Chondrocyte (in vitro differentiated cells): Measurements from ENCODE around the gene ALG13. TPM values are rescaled to one million over a fixed set of nuclear protein-coding genes. Genes with fewer than 3 reads are reported as not detected.
"Not testable (repeated sequence)": the region's sequence is repeated elsewhere in the genome, so short reads cannot be mapped to it uniquely, and the experiment has no call there.

Source experiments
- DNase-seq: peaks from one replicate; pipeline ENCODE4 v3.0.0; 2021; ENCODE audit warnings: mixed read lengths, low spot score
- H3K27ac Mint-ChIP-seq: one replicate; pipeline ENCODE4 v1.8.0; 2021; ENCODE audit warnings: mild to moderate bottlenecking, moderate library complexity, mixed read lengths; ENCODE audit not compliant: unreplicated experiment
- H3K27me3 Mint-ChIP-seq: 2 replicates; pipeline ENCODE4 v1.8.0; 2021; ENCODE audit warnings: low read depth, mixed read lengths
- H3K36me3 Mint-ChIP-seq: 2 replicates; pipeline ENCODE4 v1.8.0; 2021; ENCODE audit warnings: low read depth, mixed read lengths
- H3K4me1 Mint-ChIP-seq: 2 replicates; pipeline ENCODE4 v1.8.0; 2021; ENCODE audit warnings: low read depth, mild to moderate bottlenecking, mixed read lengths
- H3K4me3 Mint-ChIP-seq: one replicate; pipeline ENCODE4 v1.8.0; 2021; ENCODE audit warnings: mild to moderate bottlenecking, moderate library complexity, mixed read lengths; ENCODE audit not compliant: unreplicated experiment
- H3K9me3 Mint-ChIP-seq: 2 replicates; pipeline ENCODE4 v1.8.0; 2021; ENCODE audit warnings: low read depth, mixed read lengths
- total RNA-seq: library from RNA; stranded (reverse); gene quantifications from 3 replicates; pipeline ENCODE4 v1.2.1, GENCODE V29; 2021
- TF ChIP-seq, protein P1 (sequence below): fragments of 200-600 bp; sonication (generic); IDR thresholded peaks from 2 replicates; pipeline ENCODE4 v1.5.0; 2021; ENCODE audit warnings: antibody characterized with exemption, mild to moderate bottlenecking, moderate library complexity

The ALG13 gene
- total RNA-seq, 1 donor from 2014 or later, result 56.1 TPM

DNA sequence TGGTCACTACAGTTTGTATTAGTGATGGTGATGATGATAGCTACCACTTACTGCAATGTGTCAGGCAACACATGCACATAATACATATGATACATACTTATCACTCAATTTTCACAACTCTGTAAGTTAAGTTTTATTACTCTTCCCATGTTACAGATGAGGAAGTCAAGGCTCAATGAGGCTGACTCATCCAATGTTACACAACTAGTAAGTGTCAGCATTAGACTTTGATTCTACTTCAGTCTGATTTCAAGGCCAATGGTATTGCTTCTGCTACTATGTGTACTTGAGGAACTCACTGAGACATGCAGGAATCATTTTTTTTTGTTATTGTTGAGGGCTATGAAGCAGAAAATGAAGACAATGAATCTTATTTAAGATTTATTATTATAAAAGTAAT lies 98.6 kb downstream of the ALG13 start:
- no peak overlapping the region for H3K27ac Mint-ChIP-seq
- TF ChIP-seq, protein P1, sequence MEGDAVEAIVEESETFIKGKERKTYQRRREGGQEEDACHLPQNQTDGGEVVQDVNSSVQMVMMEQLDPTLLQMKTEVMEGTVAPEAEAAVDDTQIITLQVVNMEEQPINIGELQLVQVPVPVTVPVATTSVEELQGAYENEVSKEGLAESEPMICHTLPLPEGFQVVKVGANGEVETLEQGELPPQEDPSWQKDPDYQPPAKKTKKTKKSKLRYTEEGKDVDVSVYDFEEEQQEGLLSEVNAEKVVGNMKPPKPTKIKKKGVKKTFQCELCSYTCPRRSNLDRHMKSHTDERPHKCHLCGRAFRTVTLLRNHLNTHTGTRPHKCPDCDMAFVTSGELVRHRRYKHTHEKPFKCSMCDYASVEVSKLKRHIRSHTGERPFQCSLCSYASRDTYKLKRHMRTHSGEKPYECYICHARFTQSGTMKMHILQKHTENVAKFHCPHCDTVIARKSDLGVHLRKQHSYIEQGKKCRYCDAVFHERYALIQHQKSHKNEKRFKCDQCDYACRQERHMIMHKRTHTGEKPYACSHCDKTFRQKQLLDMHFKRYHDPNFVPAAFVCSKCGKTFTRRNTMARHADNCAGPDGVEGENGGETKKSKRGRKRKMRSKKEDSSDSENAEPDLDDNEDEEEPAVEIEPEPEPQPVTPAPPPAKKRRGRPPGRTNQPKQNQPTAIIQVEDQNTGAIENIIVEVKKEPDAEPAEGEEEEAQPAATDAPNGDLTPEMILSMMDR, result no peak
- H3K36me3 Mint-ChIP-seq, result no peaks in the 10 kb centered on the region
- H3K4me1 Mint-ChIP-seq, result peaks cover 9% of the 10 kb centered on the region
- no peak overlapping the region for H3K4me3 Mint-ChIP-seq
- no peak for DNase-seq
- H3K27me3 Mint-ChIP-seq, result no peaks in the 10 kb centered on the region
- peaks cover 17% of the 10 kb centered on the region for H3K9me3 Mint-ChIP-seq

DNA sequence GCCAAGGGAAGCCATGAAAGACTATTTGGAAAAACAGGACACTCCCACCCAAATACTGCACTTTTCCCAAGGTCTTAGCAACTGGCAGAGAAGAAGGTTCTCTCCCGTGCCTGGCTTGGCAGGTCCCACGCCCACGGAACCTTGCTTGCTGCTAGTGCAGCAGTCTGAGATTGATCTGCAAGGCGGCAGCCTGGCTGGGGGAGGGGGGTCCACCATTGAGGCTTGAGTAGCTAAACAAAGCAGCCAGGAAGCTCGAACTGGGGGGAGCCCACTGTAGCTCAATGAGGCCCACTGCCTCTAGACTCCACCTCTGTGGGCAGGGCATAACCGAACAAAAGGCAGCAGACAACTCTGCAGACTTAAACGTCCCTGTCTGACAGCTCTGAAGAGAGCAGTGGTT lies 103.7 kb downstream of the ALG13 start:
- Mint-ChIP-seq H3K36me3 (peaks cover 14% of the 10 kb centered on the region), H3K27ac (no peak overlapping the region), H3K9me3 (peaks cover 62% of the 10 kb centered on the region), H3K4me3 (no peak overlapping the region), H3K27me3 (no peaks in the 10 kb centered on the region), H3K4me1 (no peaks in the 10 kb centered on the region)
- TF ChIP-seq, protein P1, result no peak
- DNase-seq, result no peak

DNA sequence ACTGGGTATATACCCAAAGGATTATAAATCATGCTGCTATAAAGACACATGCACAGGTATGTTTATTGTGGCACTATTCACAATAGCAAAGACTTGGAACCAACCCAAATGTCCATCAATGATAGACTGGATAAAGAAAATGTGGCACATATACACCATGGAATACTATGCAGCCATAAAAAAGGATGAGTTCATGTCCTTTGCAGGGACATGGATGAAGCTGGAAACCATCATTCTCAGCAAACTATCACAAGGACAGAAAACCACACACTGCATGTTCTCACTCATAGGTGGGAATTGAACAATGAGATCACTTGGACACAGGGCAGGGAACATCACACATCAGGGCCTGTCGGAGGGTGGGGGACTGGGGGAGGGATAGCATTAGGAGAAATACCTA lies 109.1 kb downstream of the ALG13 start:
- H3K27me3 Mint-ChIP-seq, H3K4me1 Mint-ChIP-seq, DNase-seq, H3K4me3 Mint-ChIP-seq, H3K27ac Mint-ChIP-seq: not testable (repeated sequence)
- peaks cover 16% of the 10 kb centered on the region for H3K36me3 Mint-ChIP-seq
- peaks cover 59% of the 10 kb centered on the region for H3K9me3 Mint-ChIP-seq

Other genes starting within 250 kb of the ALG13 start
- not detected in 3 replicates for gene SERTM2, start 169.5 kb upstream of the ALG13 start, total RNA-seq
- gene TRPC5OS, start 195.0 kb downstream of the ALG13 start, total RNA-seq, result not detected in 3 replicates